GM21367 (cell line): ENCODE results near the gene IL5.

ENCODE experiments used
- ATAC-seq: cut with Tn5 transposase; IDR thresholded peaks from one replicate; pipeline ENCODE4 v1.9.1; 2021; ENCODE audit not compliant: unreplicated experiment

Gene IL5

GRCh38 chr5:132499440-132500243 lies 43.7 kb downstream of the IL5 start:
- no peak for ATAC-seq

GRCh38 chr5:132498686-132499271 lies 44.5 kb downstream of the IL5 start:
- ATAC-seq: no peak

- ATAC-seq: no peak
Observed at GRCh38 chr5:132498152-132498551, 45.2 kb downstream of the IL5 start.

- no peak for ATAC-seq
Observed at GRCh38 chr5:132497488-132497997, 45.8 kb downstream of the IL5 start.

- peak; percentile 36 for ATAC-seq
Observed at GRCh38 chr5:132496631-132497487, 46.5 kb downstream of the IL5 start.

GRCh38 chr5:132496191-132496630 lies 47.1 kb downstream of the IL5 start:
- peak; percentile 31 for ATAC-seq

- peak; percentile 27 for ATAC-seq
Observed at GRCh38 chr5:132495667-132496190, 47.6 kb downstream of the IL5 start.

- ATAC-seq: no peak
Observed at GRCh38 chr5:132493821-132494220, 49.5 kb downstream of the IL5 start.

GRCh38 chr5:132493241-132493640 lies 50.1 kb downstream of the IL5 start:
- no peak for ATAC-seq

GRCh38 chr5:132492386-132493125 lies 50.8 kb downstream of the IL5 start:
- no peak for ATAC-seq
